Measurements from ENCODE around the gene ZBTB7C. TPM values are rescaled to one million over a fixed set of nuclear protein-coding genes. Genes with fewer than 3 reads are reported as not detected.
A peak's percentile ranks its signal among the peaks of the same experiment; 100 is the strongest.

ZBTB7C gene
- not detected for polyA plus RNA-seq (ENCODE audit: low read depth in 6 of 6)

- Mint-ChIP-seq H3K4me3 (peak within 1 kb of the TSS; percentile 58 to 91 (median 78)), H3K4me1 (peaks cover 0 to 18% (median 7%) of the 10 kb centered on the region in 3 donors)
Measured at GRCh38 chr18:48408727-48409590, at the start of gene ZBTB7C. TSS of gene ZBTB7C (minus strand) at chr18:48409383.

GRCh38 chr18:48456838-48457237, 47.7 kb upstream of the ZBTB7C start:
- Mint-ChIP-seq H3K36me3 (no peaks in the 10 kb centered on the region), H3K27ac (no peak overlapping the region), H3K27me3 (peaks cover 36 to 58% (median 53%) of the 10 kb centered on the region in 3 donors), H3K4me1 (no peaks in the 10 kb centered on the region), H3K9me3 (peaks cover 0 to 2% (median 0%) of the 10 kb centered on the region in 7 donors), H3K4me3 (no peak overlapping the region)
- ATAC-seq (ENCODE audit: low read depth in 2 of 2), result no peak
- DNase-seq, result no peak

More at GRCh38 chr18:48408727-48409590, at the start of gene ZBTB7C:
- H3K36me3 Mint-ChIP-seq, result peaks cover 4 to 5% of the 10 kb centered on the region in 2 donors
- no peak for DNase-seq
- H3K27ac Mint-ChIP-seq, result no peak within 1 kb of the TSS
- peaks cover 0 to 12% (median 3%) of the 10 kb centered on the region in 7 donors for H3K9me3 Mint-ChIP-seq
- ATAC-seq (ENCODE audit: low read depth in 2 of 2), result no peak
- H3K27me3 Mint-ChIP-seq, result peaks cover 67 to 70% (median 68%) of the 10 kb centered on the region in 3 donors

- DNase-seq (no peak), ATAC-seq (ENCODE audit: low read depth in 2 of 2) (no peak)
- Mint-ChIP-seq H3K36me3 (no peaks in the 10 kb centered on the region), H3K27me3 (peaks cover 38 to 57% (median 56%) of the 10 kb centered on the region in 3 donors), H3K4me1 (no peaks in the 10 kb centered on the region), H3K9me3 (peaks cover 0 to 2% (median 0%) of the 10 kb centered on the region in 7 donors), H3K27ac (peak overlapping the region in 1 of 6 donors; percentile 12), H3K4me3 (no peak overlapping the region)
Measured at GRCh38 chr18:48455555-48456478, 46.6 kb upstream of the ZBTB7C start.

- peaks cover 30 to 73% (median 69%) of the 10 kb centered on the region in 3 donors for H3K27me3 Mint-ChIP-seq
- no peak overlapping the region for H3K4me3 Mint-ChIP-seq
Measured at GRCh38 chr18:48454261-48454757, 45.1 kb upstream of the ZBTB7C start.

GRCh38 chr18:48453330-48454066, 44.3 kb upstream of the ZBTB7C start:
- ATAC-seq (ENCODE audit: low read depth in 2 of 2), result no peak
- no peak for DNase-seq
- H3K4me3 Mint-ChIP-seq, result no peak overlapping the region
- peak overlapping the region in 1 of 6 donors; percentile 44 for H3K27ac Mint-ChIP-seq
- H3K9me3 Mint-ChIP-seq, result peaks cover 0 to 2% (median 0%) of the 10 kb centered on the region in 7 donors
- peaks cover 27 to 81% (median 77%) of the 10 kb centered on the region in 3 donors for H3K27me3 Mint-ChIP-seq
- no peaks in the 10 kb centered on the region for H3K4me1 Mint-ChIP-seq
- H3K36me3 Mint-ChIP-seq, result no peaks in the 10 kb centered on the region

More at GRCh38 chr18:48454261-48454757, 45.1 kb upstream of the ZBTB7C start:
- Mint-ChIP-seq H3K36me3 (no peaks in the 10 kb centered on the region), H3K4me1 (no peaks in the 10 kb centered on the region), H3K9me3 (peaks cover 0 to 2% (median 0%) of the 10 kb centered on the region in 7 donors), H3K27ac (no peak overlapping the region)
- ATAC-seq (ENCODE audit: low read depth in 2 of 2) (no peak), DNase-seq (no peak)

GRCh38 chr18:48452861-48453323, 43.7 kb upstream of the ZBTB7C start:
- Mint-ChIP-seq H3K4me1 (no peaks in the 10 kb centered on the region), H3K36me3 (no peaks in the 10 kb centered on the region), H3K9me3 (peaks cover 0 to 2% (median 0%) of the 10 kb centered on the region in 7 donors), H3K27me3 (peaks cover 24 to 87% (median 83%) of the 10 kb centered on the region in 3 donors), H3K27ac (no peak overlapping the region), H3K4me3 (no peak overlapping the region)
- DNase-seq (no peak), ATAC-seq (ENCODE audit: low read depth in 2 of 2) (no peak)

GRCh38 chr18:48450685-48451084, 41.5 kb upstream of the ZBTB7C start:
- no peaks in the 10 kb centered on the region for H3K9me3 Mint-ChIP-seq
- H3K27me3 Mint-ChIP-seq, result peaks cover 19 to 77% (median 74%) of the 10 kb centered on the region in 3 donors
- DNase-seq (no peak), ATAC-seq (ENCODE audit: low read depth in 2 of 2) (no peak)
- H3K36me3 Mint-ChIP-seq, result no peaks in the 10 kb centered on the region
- H3K4me1 Mint-ChIP-seq, result peaks cover 0 to 7% (median 3%) of the 10 kb centered on the region in 3 donors
- H3K27ac Mint-ChIP-seq, result no peak overlapping the region
- H3K4me3 Mint-ChIP-seq, result no peak overlapping the region

GRCh38 chr18:48446582-48447225, 37.5 kb upstream of the ZBTB7C start:
- peaks cover 26 to 68% (median 61%) of the 10 kb centered on the region in 3 donors for H3K27me3 Mint-ChIP-seq
- ATAC-seq (ENCODE audit: low read depth in 2 of 2) (peak in 1 of 2 donors; percentile 59), DNase-seq (peak; percentile 20)
- no peaks in the 10 kb centered on the region for H3K9me3 Mint-ChIP-seq
- H3K4me3 Mint-ChIP-seq, result peak overlapping the region in 1 of 8 donors; percentile 6
- peak overlapping the region in 1 of 6 donors; percentile 50 for H3K27ac Mint-ChIP-seq
- H3K4me1 Mint-ChIP-seq, result peaks cover 0 to 7% (median 3%) of the 10 kb centered on the region in 3 donors
- H3K36me3 Mint-ChIP-seq, result no peaks in the 10 kb centered on the region

GRCh38 chr18:48445540-48445939, 36.4 kb upstream of the ZBTB7C start:
- H3K27me3 Mint-ChIP-seq, result peaks cover 25 to 66% (median 60%) of the 10 kb centered on the region in 3 donors
- H3K9me3 Mint-ChIP-seq, result no peaks in the 10 kb centered on the region
- peak overlapping the region in 1 of 6 donors; percentile 55 for H3K27ac Mint-ChIP-seq
- H3K36me3 Mint-ChIP-seq, result no peaks in the 10 kb centered on the region
- ATAC-seq (ENCODE audit: low read depth in 2 of 2) (peak in 1 of 2 donors; percentile 56), DNase-seq (peak; percentile 32)
- H3K4me3 Mint-ChIP-seq, result no peak overlapping the region
- peaks cover 0 to 7% (median 3%) of the 10 kb centered on the region in 3 donors for H3K4me1 Mint-ChIP-seq

GRCh38 chr18:48442761-48443160, 33.6 kb upstream of the ZBTB7C start:
- Mint-ChIP-seq H3K36me3 (no peaks in the 10 kb centered on the region), H3K9me3 (no peaks in the 10 kb centered on the region), H3K27ac (no peak overlapping the region), H3K4me1 (peaks cover 0 to 7% (median 3%) of the 10 kb centered on the region in 3 donors), H3K27me3 (peaks cover 41 to 57% (median 51%) of the 10 kb centered on the region in 3 donors), H3K4me3 (no peak overlapping the region)
- ATAC-seq (ENCODE audit: low read depth in 2 of 2), result no peak
- DNase-seq, result no peak

GRCh38 chr18:48441405-48441881, 32.3 kb upstream of the ZBTB7C start:
- DNase-seq (no peak), ATAC-seq (ENCODE audit: low read depth in 2 of 2) (no peak)
- Mint-ChIP-seq H3K4me1 (no peaks in the 10 kb centered on the region), H3K9me3 (no peaks in the 10 kb centered on the region), H3K4me3 (no peak overlapping the region), H3K27me3 (peaks cover 46 to 60% (median 59%) of the 10 kb centered on the region in 3 donors), H3K27ac (no peak overlapping the region), H3K36me3 (no peaks in the 10 kb centered on the region)

- Mint-ChIP-seq H3K36me3 (no peaks in the 10 kb centered on the region), H3K4me1 (no peaks in the 10 kb centered on the region), H3K4me3 (no peak overlapping the region), H3K27me3 (peaks cover 50 to 65% (median 59%) of the 10 kb centered on the region in 3 donors), H3K27ac (no peak overlapping the region), H3K9me3 (no peaks in the 10 kb centered on the region)
- no peak for ATAC-seq (ENCODE audit: low read depth in 2 of 2)
- DNase-seq, result no peak
Measured at GRCh38 chr18:48440924-48441323, 31.7 kb upstream of the ZBTB7C start.
